Sigmoid colon (tissue), 4 donors: Measurements from ENCODE around the gene U2SURP.

Source experiments
- CTCF ChIP-seq, 4 experiments: fragments of 450-650 bp in 3 of 4; fragments of 200-600 bp in 1 of 4; IDR thresholded peaks; one replicate each; pipeline ENCODE4 v1.5.1; 2016 to 2019; ENCODE audit warnings: antibody characterized with exemption in 4 of 4, mild to moderate bottlenecking in 3 of 4, moderate library complexity in 2 of 4
- POLR2A ChIP-seq, 2 donors: fragments of 450-650 bp; IDR thresholded peaks; one replicate each; pipeline ENCODE4 v1.6.1; 2016; ENCODE audit warnings: antibody characterized with exemption in 2 of 2, mild to moderate bottlenecking in 2 of 2, moderate library complexity in 2 of 2
- POLR2AphosphoS5 ChIP-seq, 4 donors: sonication (generic); formaldehyde crosslinking; IDR thresholded peaks; one replicate each; pipeline ENCODE4 v1.6.1; 2017; ENCODE audit warnings: antibody characterized with exemption in 4 of 4

- TF ChIP-seq CTCF (IDR thresholded peaks at IDR 0.05) = no peak
- no peak for TF ChIP-seq POLR2AphosphoS5 (IDR thresholded peaks at IDR 0.05)
- TF ChIP-seq POLR2A (IDR thresholded peaks at IDR 0.05) = no peak
Observed at GRCh38 chr3:142953443-142953842, 47.9 kb upstream of the U2SURP start.
